Endothelial cell of umbilical vein (primary cell): Measurements from ENCODE around the gene PLEKHG4B. TPM values are rescaled to one million over a fixed set of nuclear protein-coding genes. Genes with fewer than 3 reads are reported as not detected.
"Not testable (repeated sequence)": the region's sequence is repeated elsewhere in the genome, so short reads cannot be mapped to it uniquely, and the experiment has no call there.

ENCODE experiments used
- BruUV-seq: library from RNA; stranded (reverse); fragments of 400-500 nt; replicated peaks from 2 replicates; lab custom pipeline; 2021; lab: Mats Ljungman, UMichigan
- CTCF ChIA-PET: fragments of 300-600, 350-600 bp; sonication (Branson Sonifier 250); formaldehyde crosslinking; loops from one replicate; lab custom pipeline; 2021; ENCODE audit warnings: antibody characterized with exemption, inconsistent platforms; lab: Charles Lee
- POLR2A ChIA-PET: fragments of 300-600, 350-600 bp; sonication (Branson Sonifier 250); formaldehyde crosslinking; loops from one replicate; lab custom pipeline; 2021; ENCODE audit warnings: antibody characterized with exemption, inconsistent platforms; lab: Charles Lee
- DNase-seq: peaks from one replicate; pipeline ENCODE4 v3.0.0-alpha.2; 2011; ENCODE audit warnings: low read depth, low spot score
- FAIRE-seq: peaks from 2 replicates; lab custom pipeline; 2011; peaks lifted over from hg19 to GRCh38; lab: Jason Lieb, UNC
- H2AFZ ChIP-seq: 2 replicates; pipeline ENCODE4 v1.6.0; 2012; ENCODE audit warnings: low read depth, low read length, control low read depth, inconsistent platforms
- H3K27ac ChIP-seq: 2 replicates; pipeline ENCODE4 v1.5.1; 2011; ENCODE audit warnings: low read depth, mild to moderate bottlenecking, control low read depth, low read length, moderate library complexity; ENCODE audit not compliant: insufficient read depth
- H3K27me3 ChIP-seq, 2 experiments: 2 replicates each; pipeline versions ENCODE4 v1.6.0 to v1.6.1; 2011; ENCODE audit warnings: low read length in 2 of 2, mixed read lengths in 1 of 2; ENCODE audit not compliant: control insufficient read depth in 2 of 2, insufficient read depth in 2 of 2
- H3K36me3 ChIP-seq, 2 experiments: 2 replicates in 1 of 2; 3 replicates in 1 of 2; pipeline ENCODE4 v1.5.1; 2011; ENCODE audit warnings: low read length in 2 of 2, mild to moderate bottlenecking in 1 of 2, moderate library complexity in 1 of 2; ENCODE audit not compliant: control insufficient read depth in 2 of 2, insufficient read depth in 2 of 2; ENCODE audit errors: extremely low read depth in 1 of 2
- H3K4me1 ChIP-seq: 3 replicates; pipeline ENCODE4 v1.5.1; 2011; ENCODE audit warnings: mild to moderate bottlenecking, low read length; ENCODE audit not compliant: control insufficient read depth, insufficient read depth; ENCODE audit errors: extremely low read depth
- H3K4me2 ChIP-seq: 2 replicates; pipeline ENCODE4 v1.6.1; 2011; ENCODE audit warnings: low read length, control low read depth, mixed read lengths; ENCODE audit not compliant: insufficient read depth
- H3K4me3 ChIP-seq, 3 experiments: fragments of 200-600 bp in 1 of 3; sonication (generic), shearing (Covaris generic) in 1 of 3; replicated peaks in 1 of 3; 2 replicates each; pipeline ENCODE4 v1.5.1; 2011 to 2016; ENCODE audit warnings: control low read depth in 3 of 3, low read length in 3 of 3, mild to moderate bottlenecking in 2 of 3, inconsistent platforms in 1 of 3, low read depth in 1 of 3, moderate library complexity in 1 of 3; ENCODE audit not compliant: insufficient read depth in 1 of 3
- H3K79me2 ChIP-seq: 2 replicates; pipeline ENCODE4 v1.6.0; 2012; ENCODE audit warnings: low read length, inconsistent platforms; ENCODE audit not compliant: control insufficient read depth, insufficient read depth
- H3K9ac ChIP-seq: replicated peaks from 2 replicates; pipeline ENCODE3; 2011; ENCODE audit warnings: low read length, control low read depth; ENCODE audit not compliant: insufficient read depth; ENCODE audit errors: extremely low read depth
- H3K9me1 ChIP-seq: replicated peaks from 3 replicates; pipeline ENCODE4 v1.6.0; 2011; ENCODE audit warnings: mild to moderate bottlenecking, low read length; ENCODE audit not compliant: control insufficient read depth, insufficient read depth; ENCODE audit errors: extremely low read depth
- H3K9me3 ChIP-seq: replicated peaks from 2 replicates; pipeline ENCODE4 v1.5.1; 2012; ENCODE audit warnings: low read length, inconsistent platforms; ENCODE audit not compliant: control insufficient read depth, insufficient read depth
- H4K20me1 ChIP-seq: replicated peaks from 2 replicates; pipeline ENCODE3; 2011; ENCODE audit warnings: mild to moderate bottlenecking, low read length; ENCODE audit not compliant: control insufficient read depth, insufficient read depth; ENCODE audit errors: extremely low read depth
- dilution Hi-C: fragments of 300-500 bp; cut with MboI; formaldehyde crosslinking; loops from one replicate; pipeline ENCODE4 v1.15.0; 2019; ENCODE audit warnings: low sequenced_read_pairs; ENCODE audit not compliant: extremely low pct_ligation_motif_present
- intact Hi-C: fragments of 100-400 bp; cut with micrococcal nuclease; formaldehyde crosslinking; loops from one replicate; pipeline ENCODE4 v1.10.0; 2022
- polyA plus RNA-seq, 4 experiments: library from polyadenylated mRNA; depleted of rRNA in 3 of 4; stranded (reverse) in 3 of 4; unstranded in 1 of 4; fragments of >200 nt; gene quantifications; 2 replicates each; pipeline versions ENCODE4 v1.2.1 to v1.2.3, GENCODE V29; 2011 to 2012; ENCODE audit warnings: missing spikeins in 1 of 4
- total RNA-seq: library from RNA; stranded (reverse); gene quantifications from 2 replicates; pipeline ENCODE4 v1.2.3, GENCODE V29; 2021
- TF ChIP-seq, protein P1 (sequence below): IDR thresholded peaks from 2 replicates; pipeline ENCODE4 v1.6.1; 2011; ENCODE audit not compliant: insufficient read depth, insufficient read length

The PLEKHG4B gene
- total and polyA plus RNA-seq, 2 donors (not counting 3 experiments of a cell fraction or from before 2014, with no cell fraction given) = not detected

DNA sequence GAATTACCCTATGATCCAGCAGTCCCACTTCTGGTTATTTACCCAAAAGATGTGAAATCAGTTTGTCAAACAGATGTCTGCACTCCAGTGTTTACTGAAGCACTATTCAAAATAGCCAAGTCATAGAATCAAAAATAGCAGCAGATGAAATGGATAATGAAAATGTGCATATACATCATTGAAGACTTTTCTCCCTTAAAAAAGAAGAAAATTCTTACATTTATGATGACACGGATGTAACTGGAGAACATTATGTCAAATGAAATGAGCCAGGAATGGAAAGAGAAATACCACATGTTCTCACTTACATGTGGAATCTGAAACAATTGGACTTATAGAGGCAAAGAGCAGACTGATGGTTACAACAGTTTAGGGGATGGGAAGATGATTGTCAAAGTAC lies 21.5 kb upstream of the PLEKHG4B start:
- Histone ChIP-seq H3K36me3 (no peaks in the 10 kb centered on the region), H3K4me1 (no peaks in the 10 kb centered on the region), H3K27ac (no peak overlapping the region), H2AFZ (no peak overlapping the region), H3K79me2 (no peaks in the 10 kb centered on the region), H3K4me3 (no peak overlapping the region), H3K9me1 (no peaks in the 10 kb centered on the region), H3K9ac (no peak overlapping the region), H3K4me2 (no peak overlapping the region), H3K27me3 (no peaks in the 10 kb centered on the region), H4K20me1 (no peaks in the 10 kb centered on the region), H3K9me3 (no peaks in the 10 kb centered on the region)
- POLR2A ChIA-PET = no interaction called here
- BruUV-seq = no TSS peak
- FAIRE-seq = no peak
- TF ChIP-seq, protein P1, sequence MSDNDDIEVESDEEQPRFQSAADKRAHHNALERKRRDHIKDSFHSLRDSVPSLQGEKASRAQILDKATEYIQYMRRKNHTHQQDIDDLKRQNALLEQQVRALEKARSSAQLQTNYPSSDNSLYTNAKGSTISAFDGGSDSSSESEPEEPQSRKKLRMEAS = no peak
- no peak for DNase-seq
- dilution Hi-C loops (no loop called here), intact Hi-C loops (no loop called here)
- CTCF ChIA-PET = no interaction called here

DNA sequence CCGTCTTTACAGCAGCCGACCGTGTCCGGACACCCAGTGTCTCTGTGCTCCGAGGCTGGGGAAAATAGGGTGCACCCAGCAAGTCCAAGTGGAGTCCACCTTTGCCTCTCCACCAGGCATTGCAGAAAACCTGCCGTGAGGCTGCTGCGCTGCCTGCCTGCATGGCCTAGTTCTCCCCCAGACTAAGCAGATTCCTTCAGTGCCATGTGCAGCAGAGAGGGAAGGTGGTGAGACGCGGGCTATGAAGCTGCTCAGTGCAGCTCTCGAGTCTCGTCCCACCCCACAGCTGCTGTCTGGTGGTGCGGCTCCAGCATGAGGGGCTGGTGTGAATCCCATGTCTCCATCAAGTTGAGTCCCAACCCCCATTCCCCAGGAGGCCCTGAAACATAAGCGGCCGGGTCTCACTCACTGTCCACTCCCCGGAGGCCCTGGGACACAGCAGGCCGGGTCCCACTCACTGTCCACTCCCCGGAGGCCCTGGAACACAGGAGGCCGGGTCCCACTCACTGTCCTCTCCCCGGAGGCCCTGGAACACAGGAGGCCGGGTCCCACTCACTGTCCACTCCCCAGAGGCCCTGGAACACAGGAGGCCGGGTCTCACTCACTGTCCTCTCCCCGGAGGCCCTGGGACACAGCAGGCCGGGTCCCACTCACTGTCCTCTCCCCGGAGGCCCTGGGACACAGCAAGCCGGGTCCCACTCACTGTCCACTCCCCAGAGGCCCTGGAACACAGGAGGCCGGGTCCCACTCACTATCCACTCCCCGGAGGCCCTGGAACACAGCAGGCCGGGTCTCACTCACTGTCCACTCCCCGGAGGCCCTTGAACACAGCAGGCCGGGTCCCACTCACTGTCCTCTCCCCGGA lies 19.4 kb upstream of the PLEKHG4B start:
- H3K79me2 ChIP-seq, H3K36me3 ChIP-seq, dilution Hi-C loops, BruUV-seq, DNase-seq, H2AFZ ChIP-seq, H3K9me1 ChIP-seq, H3K27ac ChIP-seq, H3K9me3 ChIP-seq, CTCF ChIA-PET, H3K4me2 ChIP-seq, H3K27me3 ChIP-seq, H3K4me1 ChIP-seq, POLR2A ChIA-PET, H3K9ac ChIP-seq, FAIRE-seq, H4K20me1 ChIP-seq, H3K4me3 ChIP-seq, intact Hi-C loops: not testable (repeated sequence)

DNA sequence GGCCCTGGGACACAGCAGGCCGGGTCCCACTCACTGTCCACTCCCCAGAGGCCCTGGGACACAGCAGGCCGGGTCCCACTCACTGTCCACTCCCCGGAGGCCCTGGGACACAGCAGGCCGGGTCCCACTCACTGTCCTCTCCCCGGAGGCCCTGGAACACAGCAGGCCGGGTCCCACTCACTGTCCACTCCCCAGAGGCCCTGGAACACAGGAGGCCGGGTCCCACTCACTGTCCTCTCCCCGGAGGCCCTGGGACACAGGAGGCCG lies 18.9 kb upstream of the PLEKHG4B start:
- FAIRE-seq, DNase-seq, H3K79me2 ChIP-seq, H3K27me3 ChIP-seq, H3K9me3 ChIP-seq, H3K27ac ChIP-seq, CTCF ChIA-PET, H4K20me1 ChIP-seq, H3K4me1 ChIP-seq, POLR2A ChIA-PET, H2AFZ ChIP-seq, H3K4me3 ChIP-seq, H3K4me2 ChIP-seq, intact Hi-C loops, dilution Hi-C loops, H3K9me1 ChIP-seq, H3K36me3 ChIP-seq, H3K9ac ChIP-seq, BruUV-seq: not testable (repeated sequence)
